Occipital lobe (tissue), 3 donors: ENCODE data around the gene MED6. TPM values are rescaled to one million over a fixed set of nuclear protein-coding genes. Genes with fewer than 3 reads are reported as not detected.

ENCODE experiments used
- DNase-seq: peaks from one replicate; lab custom pipeline; 2025; lab: John Stamatoyannopoulos, UW
- small RNA-seq: library from RNA; depleted of rRNA; stranded (forward); fragments of <200 nt; gene quantifications from one replicate; pipeline ENCODE3, GENCODE V24; 2014
- total RNA-seq: library from RNA; depleted of rRNA; stranded (reverse); fragments of >200 nt; gene quantifications from one replicate; pipeline ENCODE4 v1.2.3, GENCODE V29; 2014

MED6 gene
- total RNA-seq, 1 donor from 2014 or later, result 61.3 TPM

DNA sequence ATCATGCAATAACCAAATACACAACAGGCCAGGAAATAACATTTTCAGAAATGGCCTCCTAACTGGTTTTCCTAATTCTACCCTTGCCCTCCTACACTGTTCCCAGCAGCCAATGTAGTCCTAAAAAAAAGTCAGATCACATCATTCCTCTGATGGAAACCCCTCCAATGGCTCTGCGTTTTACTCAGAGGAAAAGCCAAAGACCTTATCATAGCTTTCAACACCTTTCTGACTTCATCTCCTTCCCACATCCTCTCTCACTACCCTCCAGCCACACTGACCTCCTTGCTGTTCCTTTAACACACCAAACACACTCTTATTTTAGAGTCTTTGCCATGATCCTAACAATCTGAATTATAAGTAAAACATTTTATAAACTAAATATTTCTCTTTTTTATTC lies 1.1 kb downstream of the MED6 start:
- no peak for DNase-seq

DNA sequence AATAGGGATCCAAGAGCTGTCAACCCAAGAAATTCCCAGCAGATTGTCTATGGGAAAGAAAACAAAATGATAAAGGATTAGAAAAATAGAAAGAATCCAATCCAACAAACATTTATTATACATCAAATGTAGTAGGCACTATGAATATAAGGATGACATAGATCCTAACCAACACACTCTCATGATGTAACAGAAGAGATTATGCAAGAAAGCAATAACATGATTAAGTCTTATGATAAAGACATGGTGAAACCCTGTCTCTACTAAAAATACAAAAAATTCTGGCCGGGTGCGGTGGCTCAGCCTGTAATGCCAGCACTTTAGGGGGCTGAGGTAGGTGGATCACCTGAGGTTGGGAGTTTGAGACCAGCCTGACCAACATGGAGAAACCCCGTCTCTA lies 2.7 kb downstream of the MED6 start:
- no peak for DNase-seq

DNA sequence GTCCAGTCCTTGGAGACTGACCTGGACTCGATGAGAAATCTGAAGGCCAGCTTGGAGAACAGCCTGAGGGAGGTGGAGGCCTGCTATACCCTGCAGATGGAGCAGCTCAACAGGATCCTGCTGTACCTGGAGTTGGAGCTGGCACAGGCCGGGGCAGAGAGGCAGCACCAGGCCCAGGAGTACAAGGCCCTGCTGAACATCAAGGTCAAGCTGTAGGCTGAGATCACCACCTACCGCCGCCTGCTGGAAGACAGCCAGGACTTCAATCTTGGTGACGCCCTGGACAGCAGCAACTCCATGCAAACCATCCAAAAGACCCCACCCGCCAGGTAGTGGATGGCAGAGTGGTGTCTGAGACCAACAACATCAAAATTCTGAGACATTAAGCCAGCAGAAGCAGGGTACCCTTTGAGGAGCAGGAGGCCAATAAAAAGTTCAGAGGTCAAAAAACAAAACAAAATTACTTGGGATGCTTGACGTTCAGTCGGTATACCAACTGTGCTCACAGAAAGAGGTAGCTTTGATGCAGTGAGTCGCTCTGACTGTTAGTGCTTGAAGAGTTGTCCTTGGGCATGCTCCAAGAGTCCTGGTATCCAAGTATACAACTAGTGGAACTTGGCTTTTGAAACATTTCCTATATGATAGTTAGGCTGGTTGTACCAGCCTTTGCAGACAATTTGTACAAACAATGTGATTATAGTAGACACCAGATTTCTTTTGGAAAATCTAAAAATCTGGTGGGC lies 4.8 kb downstream of the MED6 start:
- DNase-seq, result no peak

DNA sequence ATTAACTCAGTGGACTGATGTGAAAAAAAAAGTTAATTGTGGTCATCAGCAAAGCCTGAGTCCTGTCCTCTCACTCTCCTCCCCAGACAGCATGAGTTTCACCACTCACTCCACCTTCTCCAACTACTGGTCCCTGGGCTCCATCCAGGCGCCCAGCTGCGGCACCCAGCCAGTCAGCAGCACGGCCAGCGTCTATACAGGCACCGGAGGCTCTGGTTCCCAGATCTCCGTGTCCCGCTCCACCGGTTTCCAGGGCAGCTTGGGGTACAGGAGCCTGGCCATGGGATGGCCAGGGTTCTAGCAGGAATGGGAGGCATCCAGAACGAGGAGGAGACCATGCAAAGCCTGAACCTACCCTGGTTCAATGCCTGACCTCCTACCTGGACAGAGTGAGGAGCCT lies 6.0 kb downstream of the MED6 start:
- DNase-seq, result no peak

DNA sequence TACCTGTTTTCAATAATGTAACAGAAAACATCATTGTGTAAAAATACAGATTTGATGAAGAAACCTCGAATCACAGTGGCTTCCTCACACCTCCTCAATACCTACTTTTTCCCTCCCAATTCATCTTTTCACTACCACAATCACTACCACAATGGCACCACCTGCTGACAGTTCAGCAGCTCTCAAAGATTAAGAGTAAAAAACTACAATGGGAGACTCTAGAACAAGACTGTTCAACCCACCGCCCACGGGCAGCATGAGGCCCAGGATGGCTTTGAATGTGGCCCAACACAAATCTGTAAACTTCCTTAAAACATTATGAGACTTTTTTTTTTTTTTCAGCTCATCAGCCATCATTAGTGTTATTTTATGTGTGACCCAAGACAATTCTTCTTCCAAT lies 15.2 kb downstream of the MED6 start:
- DNase-seq, result no peak

DNA sequence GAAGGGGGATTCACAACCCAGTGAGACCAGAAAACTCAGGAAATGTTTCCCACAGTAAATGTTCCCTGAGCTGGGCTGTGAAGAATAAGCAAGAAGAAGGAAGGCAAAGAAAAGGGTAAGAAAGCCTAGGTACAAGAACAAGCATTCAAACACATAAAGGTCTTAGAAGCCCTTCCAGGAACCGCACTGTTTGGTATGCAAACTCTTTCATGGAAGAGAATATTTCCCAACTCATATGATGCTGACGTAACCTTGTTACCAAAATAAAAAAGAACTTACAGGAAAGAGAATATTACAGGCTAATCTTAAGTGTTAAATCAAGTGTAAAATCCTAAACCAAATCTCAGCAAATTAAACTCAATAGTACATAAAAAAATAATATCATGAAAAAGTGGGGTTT lies 23.6 kb downstream of the MED6 start:
- DNase-seq, result no peak

DNA sequence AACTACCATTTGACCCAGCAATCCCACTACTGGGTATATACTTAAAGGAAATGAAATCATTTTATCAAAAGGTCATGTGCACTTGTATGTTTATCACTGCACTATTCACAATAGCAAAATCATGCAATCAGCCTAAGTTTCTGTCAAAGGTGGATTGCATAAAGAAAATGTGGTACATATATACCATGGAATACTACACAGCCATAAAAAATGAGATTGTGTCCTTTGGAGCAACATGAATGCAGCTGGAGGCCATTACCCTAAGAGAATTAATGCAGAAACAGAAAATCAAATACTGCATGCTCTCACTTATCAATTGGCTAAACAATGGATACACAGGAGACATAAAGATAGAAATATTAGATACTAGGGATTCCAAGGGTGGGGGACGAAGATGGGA lies 27.4 kb downstream of the MED6 start:
- no peak for DNase-seq

DNA sequence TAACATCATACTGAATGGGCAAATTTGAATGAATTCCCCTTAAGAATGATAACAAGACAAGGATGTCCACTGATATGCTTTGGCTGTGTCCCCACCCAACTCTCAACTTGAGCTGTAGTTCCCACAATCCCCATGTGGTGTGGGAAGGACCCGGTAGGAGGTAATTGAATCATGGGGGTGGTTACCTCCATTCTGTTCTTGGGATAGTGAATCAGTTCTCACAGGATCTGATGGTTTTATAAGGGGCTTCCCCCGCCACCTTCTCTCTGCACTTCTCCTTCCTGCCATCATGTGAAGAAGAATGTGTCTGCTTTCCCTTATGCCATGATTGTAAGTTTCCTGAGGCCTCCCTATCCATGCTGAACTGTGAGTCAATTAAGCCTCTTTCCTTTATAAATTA lies 29.3 kb downstream of the MED6 start:
- no peak for DNase-seq

DNA sequence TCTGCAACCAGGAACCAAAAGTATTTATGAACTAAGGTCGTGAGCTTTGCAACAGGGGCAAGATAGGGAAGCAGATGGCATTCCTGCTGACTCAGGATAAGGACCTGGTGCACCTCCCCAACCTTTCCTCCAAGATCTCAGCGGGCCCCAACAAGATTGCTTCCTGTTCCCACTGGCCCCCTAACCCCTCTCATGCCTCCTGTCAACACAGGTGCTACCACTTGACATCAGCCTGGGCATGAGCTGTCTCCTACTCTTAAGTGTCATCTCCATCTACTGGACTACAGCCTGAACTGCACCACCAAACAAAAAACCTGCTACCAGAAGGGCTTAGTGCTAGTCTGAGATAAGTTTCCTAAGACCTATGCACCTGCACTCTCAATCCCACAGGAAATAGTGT lies 32.7 kb downstream of the MED6 start:
- no peak for DNase-seq

DNA sequence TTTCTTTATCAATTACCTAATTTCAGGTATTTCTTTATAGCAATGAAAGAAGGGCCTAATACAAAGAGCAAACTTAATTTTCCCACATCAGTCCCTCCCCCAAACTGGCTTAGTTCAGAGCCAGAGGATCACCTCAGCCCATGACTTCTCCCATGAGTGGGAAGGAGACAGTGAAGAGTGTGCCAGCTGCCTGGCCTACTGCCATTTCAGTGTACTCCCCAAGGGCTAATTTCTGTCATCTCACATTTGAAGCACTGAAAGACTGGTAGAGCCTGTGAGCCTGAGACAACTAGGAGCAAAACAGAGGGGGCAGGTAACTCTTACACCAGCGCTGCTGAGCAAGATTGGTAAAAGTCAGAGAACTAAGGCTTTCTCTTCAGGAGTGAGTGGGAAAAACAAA lies 36.6 kb downstream of the MED6 start:
- DNase-seq, result no peak

DNA sequence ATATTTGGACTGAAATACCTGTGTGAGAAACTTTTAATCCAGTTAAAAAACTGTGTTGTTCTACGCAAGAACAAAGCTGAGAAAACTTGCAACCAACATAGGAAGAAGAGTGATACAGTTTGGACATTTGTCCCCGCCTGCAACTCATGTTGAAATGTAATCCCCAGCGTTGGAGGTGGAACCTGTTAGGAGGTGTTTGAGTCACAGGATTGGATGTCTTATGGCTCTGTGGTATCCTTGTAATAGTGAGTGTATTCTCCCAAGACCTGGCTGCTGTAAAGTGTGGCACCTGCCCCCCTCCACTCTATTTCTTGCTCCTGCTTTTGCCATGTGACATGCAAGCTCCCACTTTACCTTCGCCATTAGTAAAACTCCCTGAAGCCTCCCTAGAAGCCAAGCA lies 37.0 kb downstream of the MED6 start:
- no peak for DNase-seq

DNA sequence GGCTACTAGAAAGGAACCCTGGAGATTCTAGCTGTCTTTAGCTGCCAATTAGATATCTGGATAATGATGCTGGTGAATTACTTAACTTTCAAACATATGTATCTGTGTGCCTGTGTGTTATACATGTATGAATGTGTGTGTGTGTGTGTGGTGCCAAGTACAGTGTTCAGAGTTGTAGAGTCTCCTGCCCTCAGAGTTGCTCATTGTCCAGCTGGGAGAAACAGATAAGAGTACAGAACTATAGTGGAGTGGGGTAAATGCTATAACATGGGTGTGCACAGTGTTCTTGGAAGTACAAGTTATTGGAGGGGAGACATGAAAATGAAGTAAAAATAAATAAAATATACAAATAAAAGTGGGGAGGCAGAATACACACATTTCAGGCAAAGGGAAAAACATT lies 42.1 kb downstream of the MED6 start:
- DNase-seq, result no peak

DNA sequence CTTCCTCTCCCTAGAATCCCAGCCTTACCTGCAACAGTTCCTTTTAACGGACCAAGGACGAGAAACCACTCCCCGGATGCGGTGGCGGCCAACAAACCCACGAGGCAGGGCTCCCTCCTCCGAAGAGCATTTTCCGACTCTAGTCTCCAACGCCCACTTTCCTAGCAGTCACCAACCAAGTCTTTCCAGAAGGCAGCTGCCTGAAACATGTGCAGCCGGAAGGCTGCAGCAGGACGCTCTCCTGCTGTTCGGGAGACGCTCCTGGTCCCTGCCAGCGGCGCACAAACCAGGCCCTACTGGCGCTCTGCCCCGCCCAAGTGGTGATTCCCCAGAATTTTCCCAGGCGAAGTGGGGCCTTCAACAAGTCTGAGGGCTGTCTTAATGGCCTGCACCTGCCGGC lies 44.6 kb downstream of the MED6 start:
- DNase-seq, result no peak

DNA sequence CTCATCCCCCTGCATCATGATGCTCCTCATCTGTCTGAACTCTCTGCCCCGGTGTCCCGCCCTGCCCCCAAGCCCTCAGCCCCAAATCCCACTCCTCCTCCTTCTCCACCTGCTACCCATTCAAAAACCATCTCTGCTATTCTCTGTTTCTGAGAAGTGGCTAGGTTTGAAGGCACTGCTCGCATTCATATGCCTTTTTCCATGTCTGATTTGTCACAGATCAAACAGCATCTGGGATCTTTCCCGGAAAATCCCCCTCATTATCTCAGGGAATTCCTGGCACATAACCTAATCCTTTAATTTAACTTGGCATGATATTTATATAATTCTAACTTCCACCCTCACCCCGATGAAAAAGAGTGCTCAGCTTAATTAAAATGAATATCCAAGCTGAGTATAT lies 62.4 kb downstream of the MED6 start:
- DNase-seq, result no peak

DNA sequence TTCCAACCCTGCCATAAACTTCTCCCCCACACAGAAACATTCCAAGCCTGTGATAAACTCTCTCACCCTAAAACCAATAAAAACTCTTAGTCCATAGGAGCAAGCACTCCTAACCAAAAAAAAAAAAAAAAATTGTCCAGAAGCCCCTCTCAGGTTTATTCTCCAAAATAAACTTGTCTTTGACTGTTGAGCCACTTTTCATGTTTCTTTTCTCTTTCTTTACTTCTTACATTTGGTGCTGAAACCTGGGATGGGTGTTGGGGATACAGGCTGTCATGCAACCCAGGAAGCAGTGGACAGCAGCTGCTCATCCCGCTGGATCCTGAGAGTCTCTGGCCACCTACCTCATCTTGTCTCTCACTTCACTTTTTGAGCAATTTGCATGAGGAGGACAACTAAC lies 63.6 kb downstream of the MED6 start:
- no peak for DNase-seq

DNA sequence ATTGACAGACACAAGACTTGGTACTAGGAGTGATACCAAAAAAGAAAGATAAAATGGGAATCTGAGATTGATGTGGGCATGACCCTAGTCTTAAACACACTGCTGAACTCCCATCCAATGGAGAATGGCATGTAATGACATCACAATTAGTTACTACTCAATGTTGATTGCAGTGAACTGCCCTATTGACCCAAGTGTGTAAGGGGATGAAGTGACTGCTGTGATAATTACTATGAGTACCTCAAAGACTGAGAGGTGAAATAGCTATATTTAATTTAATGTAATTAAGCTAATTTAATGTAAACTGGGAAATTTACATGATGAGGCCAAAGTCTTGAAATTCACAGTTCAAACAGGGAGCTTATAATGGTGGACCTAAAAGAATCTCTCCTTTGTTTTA lies 65.6 kb downstream of the MED6 start, which contains the start of gene ADAM20:
Gene ADAM20, minus strand, starts transcription at position 101 of the 400 bp plus-strand sequence. CDS start 10,247 bp downstream, outside the sequence.
- no peak for DNase-seq

Small RNA genes within 50 kb of the gene (small RNA-seq; reads per million reads assigned to genes)
- gene RN7SL77P, result not detected

Other genes starting within 250 kb of the MED6 start
- gene COX16, start 241.0 kb downstream of the MED6 start, total RNA-seq, result 45.4 TPM
- 29.8 TPM for gene SYNJ2BP, start 183.6 kb downstream of the MED6 start, total RNA-seq
- gene ADAM21, start 148.5 kb downstream of the MED6 start, total RNA-seq, result 0.16 TPM
- 2.5 TPM for gene ADAM20, start 65.7 kb downstream of the MED6 start, total RNA-seq
- gene TTC9, start 41.3 kb upstream of the MED6 start, total RNA-seq, result 22.9 TPM
- gene MAP3K9, start 208.9 kb upstream of the MED6 start, total RNA-seq, result 19.3 TPM